Vagina (tissue), 2 donors: ENCODE results near the gene SMS. TPM values are rescaled to one million over a fixed set of nuclear protein-coding genes. Genes with fewer than 3 reads are reported as not detected.

Experiments
- DNase-seq, 2 donors: peaks; one replicate each; pipeline ENCODE4 v3.0.0-alpha.2; 2017; ENCODE audit errors: extremely low spot score in 2 of 2
- H3K27ac ChIP-seq: fragments of 200-600 bp; sonication (generic); one replicate; pipeline ENCODE4 v1.5.1; 2019
- H3K27me3 ChIP-seq: fragments of 200-600 bp; sonication (generic); one replicate; pipeline ENCODE4 v1.5.1; 2019
- H3K36me3 ChIP-seq, 2 donors: fragments of 200-600 bp; sonication (generic); one replicate each; pipeline ENCODE4 v1.5.1; 2017 to 2019
- H3K4me1 ChIP-seq: fragments of 200-600 bp; sonication (generic); one replicate; pipeline ENCODE4 v1.5.1; 2019
- H3K4me3 ChIP-seq, 2 donors: fragments of 200-600 bp; sonication (generic); 1 replicate in 1 of 2; 2 replicates in 1 of 2; pipeline ENCODE4 v1.5.1; 2016 to 2019
- H3K9me3 ChIP-seq: fragments of 200-600 bp; sonication (generic); one replicate; pipeline ENCODE4 v1.5.1; 2019
- POLR2A ChIP-seq, 2 donors: fragments of 450-650 bp; IDR thresholded peaks; one replicate each; pipeline ENCODE4 v1.6.1; 2017; ENCODE audit warnings: antibody characterized with exemption in 2 of 2, mild to moderate bottlenecking in 2 of 2, moderate library complexity in 2 of 2
- POLR2AphosphoS5 ChIP-seq, 2 donors: sonication (generic); formaldehyde crosslinking; IDR thresholded peaks; one replicate each; pipeline ENCODE4 v1.9.0; 2017; ENCODE audit warnings: antibody characterized with exemption in 2 of 2, mild to moderate bottlenecking in 2 of 2, low read depth in 1 of 2; ENCODE audit not compliant: insufficient read depth in 1 of 2
- intact Hi-C: fragments of 100-400 bp; cut with DNase I; formaldehyde crosslinking; loops from one replicate; pipeline ENCODE4 v1.15.1; 2023
- total RNA-seq: library from RNA; depleted of rRNA; stranded (reverse); fragments of >200 nt; gene quantifications from one replicate; pipeline ENCODE4 v1.2.3, GENCODE V29; 2016
- TF ChIP-seq, protein P1 (sequence below), 3 experiments: fragments of 450-650 bp in 2 of 3; fragments of 200-600 bp in 1 of 3; sonication (generic) in 1 of 3; IDR thresholded peaks; one replicate each; pipeline ENCODE4 v1.5.1; 2017 to 2019; ENCODE audit warnings: antibody characterized with exemption in 3 of 3, mild to moderate bottlenecking in 2 of 3, moderate library complexity in 2 of 3

The SMS gene
- total RNA-seq, 1 donor from 2014 or later: 36.8 TPM

DNA sequence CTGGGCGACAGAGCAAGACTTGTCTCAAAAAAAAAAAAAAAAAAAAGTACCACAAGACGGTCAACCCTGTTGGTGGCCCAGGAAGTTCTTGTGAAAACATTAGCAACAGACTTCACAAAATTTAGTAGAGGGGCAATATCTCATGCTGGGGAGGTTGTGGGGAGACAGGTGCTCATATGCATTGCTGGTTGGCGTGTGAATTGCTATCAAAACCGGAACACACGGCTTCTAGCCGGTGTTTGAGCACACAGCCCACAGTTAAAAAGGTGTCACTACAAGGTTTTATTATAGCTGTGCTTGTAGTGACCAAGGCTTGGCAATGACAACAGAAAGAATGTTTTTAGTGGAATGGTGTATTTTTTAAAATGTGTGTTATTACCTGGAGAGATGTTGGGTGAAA, 41.8 kb downstream of the SMS start:
- Histone ChIP-seq H3K27me3 (no peaks in the 10 kb centered on the region), H3K36me3 (peaks cover 0 to 5% of the 10 kb centered on the region in 2 donors), H3K4me1 (no peaks in the 10 kb centered on the region), H3K4me3 (no peak overlapping the region), H3K27ac (no peak overlapping the region), H3K9me3 (no peaks in the 10 kb centered on the region)
- no peak for DNase-seq
- TF ChIP-seq, protein P1, sequence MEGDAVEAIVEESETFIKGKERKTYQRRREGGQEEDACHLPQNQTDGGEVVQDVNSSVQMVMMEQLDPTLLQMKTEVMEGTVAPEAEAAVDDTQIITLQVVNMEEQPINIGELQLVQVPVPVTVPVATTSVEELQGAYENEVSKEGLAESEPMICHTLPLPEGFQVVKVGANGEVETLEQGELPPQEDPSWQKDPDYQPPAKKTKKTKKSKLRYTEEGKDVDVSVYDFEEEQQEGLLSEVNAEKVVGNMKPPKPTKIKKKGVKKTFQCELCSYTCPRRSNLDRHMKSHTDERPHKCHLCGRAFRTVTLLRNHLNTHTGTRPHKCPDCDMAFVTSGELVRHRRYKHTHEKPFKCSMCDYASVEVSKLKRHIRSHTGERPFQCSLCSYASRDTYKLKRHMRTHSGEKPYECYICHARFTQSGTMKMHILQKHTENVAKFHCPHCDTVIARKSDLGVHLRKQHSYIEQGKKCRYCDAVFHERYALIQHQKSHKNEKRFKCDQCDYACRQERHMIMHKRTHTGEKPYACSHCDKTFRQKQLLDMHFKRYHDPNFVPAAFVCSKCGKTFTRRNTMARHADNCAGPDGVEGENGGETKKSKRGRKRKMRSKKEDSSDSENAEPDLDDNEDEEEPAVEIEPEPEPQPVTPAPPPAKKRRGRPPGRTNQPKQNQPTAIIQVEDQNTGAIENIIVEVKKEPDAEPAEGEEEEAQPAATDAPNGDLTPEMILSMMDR (IDR thresholded peaks at IDR 0.05): no peak
- TF ChIP-seq POLR2AphosphoS5 (IDR thresholded peaks at IDR 0.05; ENCODE audit: insufficient read depth in 1 of 2, low read depth in 1 of 2) (no peak), POLR2A (IDR thresholded peaks at IDR 0.05) (no peak)
- intact Hi-C loops: loop anchor here (10.0 kb wide), 1 partner anchor 212 kb away; no protein-coding TSS in a partner anchor

DNA sequence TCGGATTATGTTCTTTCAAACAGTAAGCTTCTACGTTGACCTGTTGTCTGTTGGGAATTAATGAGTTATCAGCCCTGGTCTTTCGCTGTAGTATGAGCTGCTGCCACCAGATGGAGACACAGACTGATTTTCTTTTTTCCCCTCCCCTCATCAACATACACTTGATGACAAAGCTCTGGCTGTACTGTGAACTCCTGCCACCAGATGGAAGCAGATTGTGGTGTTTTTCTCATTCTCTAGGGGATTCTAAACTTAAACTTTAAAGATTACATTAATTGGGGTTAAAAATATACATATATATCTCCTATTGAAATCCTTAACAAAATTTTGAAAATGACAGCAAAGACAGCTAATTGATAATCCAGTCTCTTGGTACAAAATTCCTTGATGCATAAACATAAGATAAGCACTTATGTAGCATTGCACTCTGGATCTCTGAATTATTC, 44.8 kb downstream of the SMS start:
- no peaks in the 10 kb centered on the region for H3K27me3 ChIP-seq
- H3K36me3 ChIP-seq: peaks cover 0 to 9% of the 10 kb centered on the region in 2 donors
- intact Hi-C loops: loop anchor here (10.0 kb wide), 1 partner anchor 209 kb away; no protein-coding TSS in a partner anchor
- no peak overlapping the region for H3K27ac ChIP-seq
- H3K4me1 ChIP-seq: no peaks in the 10 kb centered on the region
- H3K9me3 ChIP-seq: no peaks in the 10 kb centered on the region
- no peak overlapping the region for H3K4me3 ChIP-seq
- TF ChIP-seq POLR2A (IDR thresholded peaks at IDR 0.05) (no peak), POLR2AphosphoS5 (IDR thresholded peaks at IDR 0.05; ENCODE audit: insufficient read depth in 1 of 2, low read depth in 1 of 2) (peak in 1 of 2 donors; percentile 76)
- TF ChIP-seq, protein P1 (IDR thresholded peaks at IDR 0.05): peak; percentile 47 to 94 (median 93)
- no peak for DNase-seq

DNA sequence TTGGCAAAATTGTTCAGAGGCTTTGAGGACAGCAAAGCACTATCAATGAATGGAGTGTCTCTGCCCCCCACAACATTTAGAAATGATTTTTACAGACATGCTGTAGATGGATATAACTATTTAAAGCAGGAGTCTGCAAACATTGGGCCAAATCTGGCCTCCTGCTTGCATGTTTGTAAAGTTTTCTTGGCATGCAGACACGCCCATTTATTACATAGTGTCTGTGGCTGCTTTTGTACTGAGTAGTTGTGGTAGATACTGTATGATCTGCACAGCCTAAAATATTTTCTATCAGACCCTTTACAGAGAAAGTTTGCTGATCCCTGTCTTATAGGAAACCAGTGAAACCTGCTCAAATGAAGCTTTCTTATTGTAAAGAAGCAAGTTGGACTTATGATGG, 46.1 kb downstream of the SMS start:
- Histone ChIP-seq H3K9me3 (no peaks in the 10 kb centered on the region), H3K4me1 (no peaks in the 10 kb centered on the region), H3K27me3 (no peaks in the 10 kb centered on the region), H3K27ac (no peak overlapping the region), H3K36me3 (peaks cover 0 to 9% of the 10 kb centered on the region in 2 donors), H3K4me3 (no peak overlapping the region)
- TF ChIP-seq, protein P1 (IDR thresholded peaks at IDR 0.05): no peak
- TF ChIP-seq POLR2AphosphoS5 (IDR thresholded peaks at IDR 0.05; ENCODE audit: insufficient read depth in 1 of 2, low read depth in 1 of 2) (no peak), POLR2A (IDR thresholded peaks at IDR 0.05) (no peak)
- no peak for DNase-seq
- intact Hi-C loops: loop anchor here (10.0 kb wide), 1 partner anchor 208 kb away; no protein-coding TSS in a partner anchor

- intact Hi-C loops: loop anchor here (10.0 kb wide), 1 partner anchor 205 kb away; no protein-coding TSS in a partner anchor
- Histone ChIP-seq H3K27ac (no peak overlapping the region), H3K36me3 (peaks cover 0 to 9% of the 10 kb centered on the region in 2 donors), H3K4me1 (no peaks in the 10 kb centered on the region), H3K4me3 (no peak overlapping the region), H3K27me3 (no peaks in the 10 kb centered on the region), H3K9me3 (no peaks in the 10 kb centered on the region)
- DNase-seq: no peak
- TF ChIP-seq POLR2AphosphoS5 (IDR thresholded peaks at IDR 0.05; ENCODE audit: insufficient read depth in 1 of 2, low read depth in 1 of 2) (no peak), POLR2A (IDR thresholded peaks at IDR 0.05) (no peak)
- TF ChIP-seq, protein P1 (IDR thresholded peaks at IDR 0.05): no peak
These were observed 48.9 kb downstream of the SMS start for GRCh38 chrX:21989384-21989783.

DNA sequence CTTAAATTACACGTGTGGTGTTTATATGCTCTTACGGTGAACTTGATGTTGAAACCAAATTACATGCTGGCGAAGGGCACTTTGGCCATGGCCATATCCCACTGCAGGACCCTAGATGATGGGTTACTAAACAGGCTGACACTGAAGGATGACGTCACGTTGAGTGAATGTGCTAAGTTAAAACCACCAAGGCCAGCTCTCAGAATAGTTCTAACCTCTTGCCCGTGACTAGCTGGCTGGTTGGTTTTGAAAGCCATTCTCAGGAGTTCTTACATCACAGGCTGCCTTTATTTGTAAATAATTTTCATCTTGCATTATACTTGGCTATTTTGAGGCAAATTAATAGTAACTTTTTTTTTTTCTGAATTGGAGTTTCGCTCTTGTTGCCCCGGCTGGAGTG, 50.3 kb downstream of the SMS start:
- Histone ChIP-seq H3K4me3 (no peak overlapping the region), H3K9me3 (no peaks in the 10 kb centered on the region), H3K27ac (no peak overlapping the region), H3K27me3 (no peaks in the 10 kb centered on the region), H3K36me3 (peaks cover 0 to 9% of the 10 kb centered on the region in 2 donors), H3K4me1 (no peaks in the 10 kb centered on the region)
- TF ChIP-seq POLR2A (IDR thresholded peaks at IDR 0.05): no peak
- TF ChIP-seq, protein P1 (IDR thresholded peaks at IDR 0.05): no peak
- no peak for TF ChIP-seq POLR2AphosphoS5 (IDR thresholded peaks at IDR 0.05; ENCODE audit: insufficient read depth in 1 of 2, low read depth in 1 of 2)
- intact Hi-C loops: loop anchor here (5.0 kb wide), 1 partner anchor 1921 kb away; no protein-coding TSS in a partner anchor
- no peak for DNase-seq
